HG02981 (cell line): Measurements from ENCODE around the gene RPS6KA1.

Experiments used
- ATAC-seq: cut with Tn5 transposase; IDR thresholded peaks from one replicate; pipeline ENCODE4 v1.9.1; 2021; ENCODE audit warnings: mild to moderate bottlenecking, moderate library complexity; ENCODE audit not compliant: unreplicated experiment

RPS6KA1 gene

GRCh38 chr1:26531651-26532131, 2.1 kb downstream of the RPS6KA1 start:
- no peak for ATAC-seq

- ATAC-seq: no peak
Measured at GRCh38 chr1:26533951-26534509, 4.5 kb downstream of the RPS6KA1 start.

DNA sequence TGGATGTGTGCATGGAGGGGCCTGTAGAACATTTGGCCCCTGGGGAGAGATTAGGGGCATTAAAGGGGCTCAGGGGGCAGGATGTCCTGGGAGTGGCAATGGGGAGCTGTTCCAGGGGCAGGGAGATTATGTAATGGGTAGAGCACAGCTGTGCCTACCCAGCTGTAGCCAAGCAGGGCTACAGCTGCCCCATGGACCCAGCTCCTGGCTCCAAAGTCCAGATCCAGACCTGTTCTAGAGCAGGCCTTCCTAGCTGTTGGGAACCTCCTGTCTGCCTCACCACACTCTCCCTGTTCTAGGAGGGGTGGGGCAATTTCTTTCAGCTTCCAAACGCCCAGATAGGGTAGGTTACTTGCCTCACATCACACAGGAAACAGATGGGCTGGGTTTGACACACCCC, 5.6 kb downstream of the RPS6KA1 start:
- no peak for ATAC-seq

DNA sequence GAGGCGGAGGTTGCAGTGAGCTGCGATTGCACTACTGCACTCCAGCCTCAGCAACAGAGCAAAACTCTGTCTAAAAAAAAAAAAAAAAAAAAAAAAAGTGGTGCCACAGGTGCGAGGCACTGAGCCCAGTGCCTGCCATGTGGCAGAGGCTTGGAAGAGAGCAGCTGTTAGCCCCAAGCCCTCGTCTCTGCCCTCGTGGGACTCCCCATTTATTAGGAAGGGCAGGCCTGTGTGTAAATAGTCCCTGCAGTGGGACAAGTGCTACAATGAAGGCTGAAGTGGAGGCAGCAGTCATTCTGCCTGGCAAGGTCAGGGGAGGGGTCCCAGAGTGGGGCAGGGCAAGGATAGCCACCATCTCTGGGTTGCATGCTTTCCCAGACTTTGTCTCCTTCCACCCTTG, 6.5 kb downstream of the RPS6KA1 start:
- ATAC-seq: no peak

DNA sequence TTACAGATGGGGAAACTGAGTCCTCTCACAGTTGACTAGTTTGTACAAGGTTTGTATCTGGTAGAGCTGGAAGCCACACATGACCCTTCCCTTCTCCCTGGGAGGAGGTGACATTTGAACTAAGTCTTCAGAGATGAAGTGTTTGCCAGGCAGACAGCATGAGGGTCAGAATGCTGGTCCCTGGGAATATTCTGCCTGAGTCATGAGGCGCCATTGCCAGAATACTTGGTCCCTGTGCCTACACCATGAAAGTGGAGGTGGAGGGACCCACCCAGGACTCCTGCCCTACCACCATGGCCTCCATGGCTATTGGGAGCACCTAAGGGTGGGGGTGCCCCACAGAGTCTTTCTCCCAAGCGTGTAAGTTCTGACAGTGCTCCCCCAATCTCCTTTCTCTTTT, 7.0 kb downstream of the RPS6KA1 start:
- ATAC-seq: no peak

- ATAC-seq: no peak
Measured at GRCh38 chr1:26537951-26538352, 8.4 kb downstream of the RPS6KA1 start.

- no peak for ATAC-seq
Measured at GRCh38 chr1:26538480-26539412, 9.2 kb downstream of the RPS6KA1 start.

- ATAC-seq: no peak
Measured at GRCh38 chr1:26539722-26540121, 10.2 kb downstream of the RPS6KA1 start.

DNA sequence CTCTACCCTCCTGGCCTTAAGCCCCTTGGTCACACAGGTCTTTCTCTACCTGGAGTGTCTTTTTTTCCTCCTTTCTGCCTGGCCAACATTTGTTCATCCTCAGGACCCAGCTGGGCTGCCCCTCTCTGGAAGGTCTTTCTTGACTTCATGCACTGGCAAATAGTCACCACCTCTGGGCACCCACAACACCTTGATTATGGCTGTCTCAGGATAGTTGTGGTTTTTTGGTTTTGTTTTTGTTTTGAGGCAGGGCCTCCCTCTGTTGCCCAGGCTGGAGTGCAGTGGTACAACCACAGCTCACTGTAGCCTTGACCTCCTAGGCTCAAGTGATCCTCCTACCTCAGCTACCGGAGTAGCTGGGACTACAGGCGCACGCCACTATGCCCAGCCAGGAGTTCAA, 10.8 kb downstream of the RPS6KA1 start:
- ATAC-seq: no peak

DNA sequence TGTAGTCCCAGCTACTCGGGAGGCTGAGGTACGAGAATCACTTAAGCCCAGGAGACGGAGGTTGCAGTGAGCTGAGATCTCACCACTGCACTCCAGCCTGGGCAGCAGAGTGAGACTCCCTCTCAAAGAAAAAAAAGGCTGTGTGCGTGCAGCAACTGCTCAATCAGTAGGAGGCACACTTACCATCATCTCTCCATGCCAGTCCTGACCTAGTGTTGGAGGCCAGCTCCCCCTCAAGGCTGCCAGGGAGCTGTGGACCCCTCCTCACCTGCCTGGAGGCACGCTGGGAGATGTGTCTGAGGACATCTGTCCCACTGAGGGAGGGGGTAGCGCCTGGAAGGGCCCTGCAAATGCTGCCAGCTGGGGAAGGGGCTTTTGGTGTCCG, 11.9 kb downstream of the RPS6KA1 start:
- ATAC-seq: no peak

GRCh38 chr1:26541816-26542711, 12.5 kb downstream of the RPS6KA1 start:
- ATAC-seq: peak; percentile 49

DNA sequence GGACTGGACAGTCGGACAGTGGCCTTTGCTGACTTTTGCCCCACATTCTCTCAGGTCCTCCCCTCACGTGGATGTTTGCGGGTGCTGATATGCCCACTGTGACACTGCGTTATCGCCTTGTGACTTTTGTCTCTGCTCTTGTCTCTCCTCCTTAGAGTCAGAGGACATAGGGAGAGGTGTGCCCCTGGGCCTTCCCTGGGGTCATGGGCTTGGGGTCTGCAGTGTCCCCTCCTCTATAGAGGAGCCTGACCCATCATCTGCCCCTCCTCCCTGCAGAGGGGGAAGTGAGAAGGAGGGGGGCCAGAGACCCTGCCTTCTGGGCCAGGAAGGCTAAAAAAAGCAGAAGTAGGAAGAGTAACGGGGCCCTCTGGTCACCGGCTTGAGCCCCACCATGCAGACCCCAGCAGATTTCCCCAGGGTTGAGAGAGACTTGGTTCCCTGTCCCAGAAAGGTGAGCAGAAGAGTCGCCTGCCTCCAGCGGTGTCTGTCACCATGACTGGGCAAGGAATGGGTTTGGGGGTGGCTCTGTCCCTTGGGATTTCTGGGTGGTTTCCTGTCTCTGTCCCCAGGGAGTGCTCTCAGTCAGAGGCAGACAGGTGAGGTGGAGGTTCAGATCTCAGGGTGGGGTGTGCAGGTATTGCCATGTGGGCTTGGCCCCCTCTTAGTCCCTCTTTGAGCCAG, 13.3 kb downstream of the RPS6KA1 start:
- ATAC-seq: no peak

- no peak for ATAC-seq
Measured at GRCh38 chr1:26543462-26543861, 13.9 kb downstream of the RPS6KA1 start.

- no peak for ATAC-seq
Measured at GRCh38 chr1:26544126-26544525, 14.6 kb downstream of the RPS6KA1 start.

DNA sequence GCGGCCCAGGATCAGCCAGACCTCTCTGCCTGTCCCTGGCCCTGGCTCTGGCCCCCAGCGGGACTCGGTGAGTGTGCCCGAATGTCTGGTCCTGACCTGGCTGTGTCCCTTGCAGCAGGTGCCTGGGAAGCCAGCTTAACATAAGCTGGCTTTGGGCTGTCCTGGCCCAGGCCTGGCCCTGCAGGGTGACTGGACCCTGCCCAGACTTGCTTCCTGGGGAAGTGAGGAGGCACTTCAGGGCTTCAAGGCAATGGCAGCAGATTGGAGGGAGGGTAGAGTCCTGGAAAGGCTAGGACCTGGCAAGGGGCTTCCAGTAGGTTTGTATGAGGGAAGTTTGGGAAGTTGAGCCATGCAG, 16.4 kb downstream of the RPS6KA1 start:
- no peak for ATAC-seq

GRCh38 chr1:26546375-26546774, 16.8 kb downstream of the RPS6KA1 start:
- ATAC-seq: no peak

GRCh38 chr1:26546819-26547218, 17.3 kb downstream of the RPS6KA1 start:
- no peak for ATAC-seq

GRCh38 chr1:26548841-26549240, 19.3 kb downstream of the RPS6KA1 start:
- ATAC-seq: no peak

DNA sequence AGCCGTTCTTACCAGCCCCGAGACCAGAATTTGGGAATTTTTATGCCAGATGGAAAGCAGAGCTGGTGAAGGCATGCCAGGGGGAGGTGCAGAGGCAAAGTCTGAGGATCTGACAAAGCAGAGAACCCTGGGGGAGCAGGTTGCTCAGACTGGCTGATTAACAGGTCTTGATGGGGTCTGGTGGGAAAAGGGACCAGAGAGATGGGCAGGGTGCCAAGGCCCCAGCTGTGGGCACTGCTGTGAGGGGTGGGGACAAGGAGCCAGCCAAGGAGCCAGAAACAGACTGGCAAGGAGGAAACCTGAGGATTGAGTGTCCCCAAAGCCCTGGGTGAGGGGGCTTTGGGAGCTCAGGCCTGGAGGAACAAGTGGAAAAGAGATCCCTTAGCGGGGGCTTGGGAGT, 21.4 kb downstream of the RPS6KA1 start:
- ATAC-seq: no peak

- ATAC-seq: no peak
Measured at GRCh38 chr1:26552720-26553119, 23.2 kb downstream of the RPS6KA1 start.
